Measurements from ENCODE around the gene ATF4.

ATF4 gene

GRCh38 chr22:39487826-39488520 lies 32.4 kb upstream of the ATF4 start:
- no peaks in the 10 kb centered on the region; the same call in 1 of the 2 replicates for H4K20me1 ChIP-seq (ENCODE audit: low read depth, low read length)
- no peak overlapping the region for H3K27ac ChIP-seq (ENCODE audit: low read depth, low read length)
- H3K9ac ChIP-seq (ENCODE audit: low read length), result no peak overlapping the region
- no peaks in the 10 kb centered on the region for H3K9me3 ChIP-seq (ENCODE audit: insufficient read depth, low read length)
- peaks cover 20% of the 10 kb centered on the region for H3F3A ChIP-seq (ENCODE audit: insufficient read depth)
- H3K36me3 ChIP-seq (ENCODE audit: low read length), result peaks cover 4% of the 10 kb centered on the region; the same call in 1 of the 2 replicates
- no peaks in the 10 kb centered on the region for H3K27me3 ChIP-seq (ENCODE audit: low read length)
- peaks cover 44% of the 10 kb centered on the region for H3K79me2 ChIP-seq (ENCODE audit: insufficient read depth, low read length)
- H3K4me3 ChIP-seq (ENCODE audit: insufficient read depth, low read length, poor library complexity, severe bottlenecking), result no peak overlapping the region
- H3K9me2 ChIP-seq (replicated peaks; ENCODE audit: insufficient read depth, low read length), result no peaks in the 10 kb centered on the region
- H3K4me2 ChIP-seq (ENCODE audit: low read depth, low read length, poor library complexity, severe bottlenecking), result no peak overlapping the region
- TF ChIP-seq CTCF (IDR thresholded peaks at IDR 0.05; ENCODE audit: insufficient read depth, low read length, poor library complexity, severe bottlenecking) (no peak), EZH2phosphoT487 (conservative IDR thresholded peaks at IDR 0.05; ENCODE audit: low read length) (no peak)
- H2AFZ ChIP-seq (ENCODE audit: low read depth, low read length, severe bottlenecking), result no peak overlapping the region

GRCh38 chr22:39488563-39489083 lies 31.7 kb upstream of the ATF4 start:
- H4K20me1 ChIP-seq (ENCODE audit: low read depth, low read length), result no peaks in the 10 kb centered on the region; the same call in 1 of the 2 replicates
- H3K9me2 ChIP-seq (replicated peaks; ENCODE audit: insufficient read depth, low read length), result no peaks in the 10 kb centered on the region
- no peak overlapping the region for H2AFZ ChIP-seq (ENCODE audit: low read depth, low read length, severe bottlenecking)

GRCh38 chr22:39489094-39490068 lies 31.0 kb upstream of the ATF4 start:
- Histone ChIP-seq H3K27ac (ENCODE audit: low read depth, low read length) (no peak overlapping the region), H3K36me3 (ENCODE audit: low read length) (peaks cover 4% of the 10 kb centered on the region; the same call in 1 of the 2 replicates), H3K27me3 (ENCODE audit: low read length) (no peaks in the 10 kb centered on the region), H3K9me2 (replicated peaks; ENCODE audit: insufficient read depth, low read length) (no peaks in the 10 kb centered on the region), H4K20me1 (ENCODE audit: low read depth, low read length) (no peaks in the 10 kb centered on the region; the same call in 1 of the 2 replicates), H2AFZ (ENCODE audit: low read depth, low read length, severe bottlenecking) (no peak overlapping the region), H3K4me2 (ENCODE audit: low read depth, low read length, poor library complexity, severe bottlenecking) (no peak overlapping the region), H3K79me2 (ENCODE audit: insufficient read depth, low read length) (peaks cover 31% of the 10 kb centered on the region), H3K4me3 (ENCODE audit: insufficient read depth, low read length, poor library complexity, severe bottlenecking) (no peak overlapping the region), H3F3A (ENCODE audit: insufficient read depth) (peaks cover 30% of the 10 kb centered on the region), H3K9ac (ENCODE audit: low read length) (no peak overlapping the region), H3K9me3 (ENCODE audit: insufficient read depth, low read length) (no peaks in the 10 kb centered on the region)
- TF ChIP-seq CTCF (IDR thresholded peaks at IDR 0.05; ENCODE audit: insufficient read depth, low read length, poor library complexity, severe bottlenecking) (no peak), EZH2phosphoT487 (conservative IDR thresholded peaks at IDR 0.05; ENCODE audit: low read length) (no peak)

More at GRCh38 chr22:39488563-39489083, 31.7 kb upstream of the ATF4 start:
- no peak overlapping the region for H3K4me3 ChIP-seq (ENCODE audit: insufficient read depth, low read length, poor library complexity, severe bottlenecking)
- H3K9me3 ChIP-seq (ENCODE audit: insufficient read depth, low read length), result no peaks in the 10 kb centered on the region
- peaks cover 38% of the 10 kb centered on the region for H3K79me2 ChIP-seq (ENCODE audit: insufficient read depth, low read length)
- no peaks in the 10 kb centered on the region for H3K27me3 ChIP-seq (ENCODE audit: low read length)
- no peak for TF ChIP-seq EZH2phosphoT487 (conservative IDR thresholded peaks at IDR 0.05; ENCODE audit: low read length)
- TF ChIP-seq CTCF (IDR thresholded peaks at IDR 0.05; ENCODE audit: insufficient read depth, low read length, poor library complexity, severe bottlenecking), result no peak
- H3K9ac ChIP-seq (ENCODE audit: low read length), result no peak overlapping the region
- H3K4me2 ChIP-seq (ENCODE audit: low read depth, low read length, poor library complexity, severe bottlenecking), result no peak overlapping the region
- peaks cover 23% of the 10 kb centered on the region for H3F3A ChIP-seq (ENCODE audit: insufficient read depth)
- no peak overlapping the region for H3K27ac ChIP-seq (ENCODE audit: low read depth, low read length)
- peaks cover 4% of the 10 kb centered on the region; the same call in 1 of the 2 replicates for H3K36me3 ChIP-seq (ENCODE audit: low read length)

All from SU-DHL-6 (cell line).